HEK293 (cell line): ENCODE results near the gene IFI27L2.
"Not testable (repeated sequence)": the region's sequence is repeated elsewhere in the genome, so short reads cannot be mapped to it uniquely, and the experiment has no call there.

Source experiments
- CTCF ChIA-PET: fragments of 350-600 bp; formaldehyde crosslinking; extraction: SDS; loops from one replicate; lab custom pipeline; 2021; ENCODE audit warnings: antibody characterized with exemption; lab: Yijun Ruan, JAX
- POLR2A ChIA-PET: fragments of 300-600 bp; formaldehyde crosslinking; extraction: SDS; loops from one replicate; lab custom pipeline; 2020; ENCODE audit warnings: antibody characterized with exemption, inconsistent platforms; lab: Yijun Ruan, JAX
- H3K27ac ChIP-seq: fragments of 200-500 bp; sonication (Bioruptor generic); 2 replicates; pipeline ENCODE4 v1.5.1; 2014; ENCODE audit warnings: low read depth, low read length, control low read depth, inconsistent platforms; ENCODE audit errors: extremely low read depth
- H3K36me3 ChIP-seq, 2 experiments: fragments of 200-500 bp in 1 of 2; sonication (Bioruptor generic) in 1 of 2; 1 replicate in 1 of 2; 2 replicates in 1 of 2; pipeline ENCODE4 v1.5.1; 2014 to 2017; ENCODE audit warnings: inconsistent platforms in 2 of 2, low read length in 2 of 2; ENCODE audit not compliant: control insufficient read depth in 2 of 2, insufficient read depth in 1 of 2
- H3K4me1 ChIP-seq: fragments of 200-500 bp; sonication (Bioruptor generic); 2 replicates; pipeline ENCODE4 v1.5.1; 2014; ENCODE audit warnings: mild to moderate bottlenecking, low read length, inconsistent platforms; ENCODE audit not compliant: control insufficient read depth, insufficient read depth
- H3K4me3 ChIP-seq: 2 replicates; pipeline ENCODE4 v1.5.1; 2011; ENCODE audit warnings: low read depth, mild to moderate bottlenecking, control low read depth, low read length, moderate library complexity
- H3K9me3 ChIP-seq: fragments of 200-500 bp; sonication (Bioruptor generic); 2 replicates; pipeline ENCODE4 v1.5.1; 2014; ENCODE audit warnings: low read depth, low read length, inconsistent platforms; ENCODE audit not compliant: control insufficient read depth, insufficient read depth
- SCRT2 ChIP-seq: fragments of 450-650 bp; formaldehyde crosslinking; IDR thresholded peaks from 2 replicates; pipeline ENCODE4 v1.5.1; 2016; ENCODE audit warnings: missing biosample characterization, missing genetic modification characterization
- TRIM28 ChIP-seq: IDR thresholded peaks from 2 replicates; pipeline ENCODE4 v1.6.1; 2011; ENCODE audit warnings: low read length, control low read depth, borderline replicate concordance
- ZNF121 ChIP-seq: fragments of 450-650 bp; formaldehyde crosslinking; IDR thresholded peaks from 2 replicates; pipeline ENCODE4 v1.5.1; 2016; ENCODE audit warnings: missing biosample characterization, missing genetic modification characterization
- ZNF138 ChIP-seq: fragments of 450-650 bp; formaldehyde crosslinking; IDR thresholded peaks from 2 replicates; pipeline ENCODE4 v1.5.1; 2016; ENCODE audit warnings: missing biosample characterization, missing genetic modification characterization, borderline replicate concordance
- ZNF202 ChIP-seq: fragments of 450-650 bp; formaldehyde crosslinking; IDR thresholded peaks from 2 replicates; pipeline ENCODE4 v1.5.1; 2016; ENCODE audit warnings: missing biosample characterization, missing genetic modification characterization, borderline replicate concordance
- ZNF48 ChIP-seq: fragments of 450-650 bp; formaldehyde crosslinking; IDR thresholded peaks from 2 replicates; pipeline ENCODE4 v1.5.1; 2016; ENCODE audit warnings: missing biosample characterization, missing genetic modification characterization
- ZNF600 ChIP-seq: fragments of 450-650 bp; formaldehyde crosslinking; IDR thresholded peaks from 2 replicates; pipeline ENCODE4 v1.5.1; 2016; ENCODE audit warnings: missing biosample characterization, missing genetic modification characterization
- TF ChIP-seq, protein P1 (sequence below): fragments of 450-650 bp; formaldehyde crosslinking; IDR thresholded peaks from 2 replicates; pipeline ENCODE4 v1.5.1; 2017; ENCODE audit warnings: missing biosample characterization, missing genetic modification characterization
- TF ChIP-seq, protein P2 (sequence below): fragments of 450-650 bp; formaldehyde crosslinking; IDR thresholded peaks from 2 replicates; pipeline ENCODE4 v1.5.1; 2016; ENCODE audit warnings: missing biosample characterization, missing genetic modification characterization
- TF ChIP-seq, protein P3 (sequence below): fragments of 450-650 bp; IDR thresholded peaks from 2 replicates; pipeline ENCODE4 v1.5.1; 2018; ENCODE audit warnings: missing biosample characterization, missing genetic modification characterization
- TF ChIP-seq, protein P4 (sequence below): fragments of 450-650 bp; formaldehyde crosslinking; IDR thresholded peaks from 2 replicates; pipeline ENCODE4 v1.5.1; 2016; ENCODE audit warnings: missing biosample characterization, missing genetic modification characterization, low read depth

The IFI27L2 gene

DNA sequence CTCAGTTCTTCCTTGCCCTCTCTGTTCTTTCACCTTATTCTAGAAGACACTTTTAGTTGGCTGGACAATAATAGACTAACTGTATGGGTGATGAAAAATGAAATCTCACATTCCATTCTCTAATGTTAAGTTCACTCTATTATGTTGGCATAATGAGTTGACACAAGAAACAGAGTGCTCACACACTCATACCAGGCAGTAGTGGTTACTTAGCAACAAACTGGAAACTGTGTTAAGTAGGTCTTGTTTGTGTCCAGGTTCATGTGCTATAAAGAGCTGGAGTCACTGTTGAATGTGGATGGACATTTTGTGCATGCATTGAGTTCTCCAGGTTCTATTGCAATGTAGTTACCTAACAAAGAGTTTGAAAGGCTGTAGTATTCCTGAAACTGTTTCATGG lies 27.8 kb upstream of the IFI27L2 start (continued):
- TF ChIP-seq, protein P1, sequence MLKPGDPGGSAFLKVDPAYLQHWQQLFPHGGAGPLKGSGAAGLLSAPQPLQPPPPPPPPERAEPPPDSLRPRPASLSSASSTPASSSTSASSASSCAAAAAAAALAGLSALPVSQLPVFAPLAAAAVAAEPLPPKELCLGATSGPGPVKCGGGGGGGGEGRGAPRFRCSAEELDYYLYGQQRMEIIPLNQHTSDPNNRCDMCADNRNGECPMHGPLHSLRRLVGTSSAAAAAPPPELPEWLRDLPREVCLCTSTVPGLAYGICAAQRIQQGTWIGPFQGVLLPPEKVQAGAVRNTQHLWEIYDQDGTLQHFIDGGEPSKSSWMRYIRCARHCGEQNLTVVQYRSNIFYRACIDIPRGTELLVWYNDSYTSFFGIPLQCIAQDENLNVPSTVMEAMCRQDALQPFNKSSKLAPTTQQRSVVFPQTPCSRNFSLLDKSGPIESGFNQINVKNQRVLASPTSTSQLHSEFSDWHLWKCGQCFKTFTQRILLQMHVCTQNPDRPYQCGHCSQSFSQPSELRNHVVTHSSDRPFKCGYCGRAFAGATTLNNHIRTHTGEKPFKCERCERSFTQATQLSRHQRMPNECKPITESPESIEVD = no peak
- TF ChIP-seq, protein P2, sequence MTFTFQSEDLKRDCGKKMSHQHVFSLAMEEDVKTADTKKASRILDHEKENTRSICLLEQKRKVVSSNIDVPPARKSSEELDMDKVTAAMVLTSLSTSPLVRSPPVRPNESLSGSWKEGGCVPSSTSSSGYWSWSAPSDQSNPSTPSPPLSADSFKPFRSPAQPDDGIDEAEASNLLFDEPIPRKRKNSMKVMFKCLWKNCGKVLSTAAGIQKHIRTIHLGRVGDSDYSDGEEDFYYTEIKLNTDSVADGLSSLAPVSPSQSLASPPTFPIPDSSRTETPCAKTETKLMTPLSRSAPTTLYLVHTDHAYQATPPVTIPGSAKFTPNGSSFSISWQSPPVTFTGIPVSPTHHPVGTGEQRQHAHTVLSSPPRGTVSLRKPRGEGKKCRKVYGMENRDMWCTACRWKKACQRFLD (tag by site-specific recombination) = no peak
- no peak for TF ChIP-seq ZNF121

DNA sequence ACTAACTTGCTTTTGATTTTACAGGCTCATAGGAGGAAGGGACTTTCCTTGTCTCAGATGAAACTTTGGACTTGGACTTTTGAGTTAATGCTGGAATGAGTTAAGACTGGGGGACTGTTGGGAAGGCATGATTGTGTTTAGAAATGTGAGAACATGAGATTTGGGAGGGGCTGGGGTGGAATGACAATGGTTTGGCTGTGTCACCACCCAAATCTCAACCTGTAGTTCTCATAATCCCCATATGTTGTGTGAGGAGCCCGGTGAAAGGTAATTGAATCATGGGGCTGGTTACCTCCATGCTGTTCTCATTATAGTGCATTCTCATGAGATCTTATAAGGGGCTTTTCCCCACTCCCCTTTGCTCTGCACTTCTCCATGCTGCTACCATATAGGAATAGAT lies 26.7 kb upstream of the IFI27L2 start:
- POLR2A ChIA-PET, H3K36me3 ChIP-seq, H3K4me3 ChIP-seq, H3K4me1 ChIP-seq, H3K9me3 ChIP-seq, H3K27ac ChIP-seq: not testable (repeated sequence)
- CTCF ChIA-PET = interaction anchor here (0.5 to 1.2 kb wide), 2 partner anchors 46 to 217 kb away, joined by 3 read pairs; no protein-coding TSS in a partner anchor

DNA sequence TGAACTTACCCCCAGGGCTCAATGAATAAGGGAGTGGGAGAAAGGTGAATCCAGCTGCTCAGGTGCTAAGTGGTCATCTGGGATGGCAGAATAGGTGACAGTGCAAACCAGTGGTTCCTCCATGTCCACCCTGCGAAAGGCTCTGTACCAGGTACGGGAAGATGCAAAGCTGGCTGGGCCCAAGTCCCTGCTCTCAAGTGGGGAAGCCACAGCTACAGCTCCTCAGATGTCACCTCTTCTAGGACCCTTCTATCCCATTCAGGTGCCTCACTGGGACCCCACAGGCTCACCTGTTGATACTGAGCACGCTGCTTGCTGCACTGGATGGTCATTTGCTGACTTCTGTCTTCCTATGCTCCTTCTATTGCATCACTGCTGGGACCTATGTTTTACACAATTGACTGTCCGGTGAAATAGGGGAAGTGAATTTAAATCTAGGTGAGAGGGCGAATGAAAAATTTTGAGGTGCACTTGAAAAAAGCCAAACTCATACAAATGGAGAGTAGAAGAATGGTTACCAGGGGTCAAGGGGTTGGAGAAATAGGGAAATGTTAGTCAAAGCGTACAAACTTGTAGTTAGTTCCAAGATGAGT lies 24.4 kb upstream of the IFI27L2 start:
- H3K4me1 ChIP-seq = no peaks in the 10 kb centered on the region
- H3K36me3 ChIP-seq = no peaks in the 10 kb centered on the region
- ChIA-PET POLR2A (no interaction called here), CTCF (interaction anchor here (2.0 kb wide), 1 partner anchor 17 kb away, joined by 10 read pairs; no protein-coding TSS in a partner anchor)
- H3K9me3 ChIP-seq = no peaks in the 10 kb centered on the region
- no peak overlapping the region for H3K4me3 ChIP-seq
- no peak overlapping the region for H3K27ac ChIP-seq
- no peak for TF ChIP-seq ZNF202 (tag by site-specific recombination)
- TF ChIP-seq SCRT2 (tag by site-specific recombination) = peak; percentile 33; the same call in 1 of the 2 replicates

DNA sequence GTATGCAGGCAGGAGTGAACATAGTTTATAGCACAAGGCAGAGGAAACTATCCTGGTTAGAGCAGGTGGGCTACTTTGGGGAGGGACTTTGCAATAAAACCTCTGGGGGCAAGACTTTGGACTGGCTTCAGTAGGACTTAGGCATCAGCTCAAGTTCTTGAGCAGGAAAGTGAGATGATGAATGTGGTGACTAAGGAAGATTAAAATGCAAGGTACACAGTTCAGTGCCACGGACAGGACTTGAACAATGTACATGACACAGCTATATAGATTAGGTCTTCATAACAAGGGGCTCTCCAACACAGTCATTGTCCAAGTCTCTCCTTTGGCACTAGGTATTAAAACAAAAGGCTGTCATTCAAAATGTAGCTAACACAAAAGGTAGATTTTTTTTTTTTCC lies 23.3 kb upstream of the IFI27L2 start:
- TF ChIP-seq TRIM28 (no peak), ZNF600 (no peak), ZNF48 (tag by site-specific recombination) (no peak), ZNF138 (tag by site-specific recombination) (no peak)
- TF ChIP-seq, protein P3, sequence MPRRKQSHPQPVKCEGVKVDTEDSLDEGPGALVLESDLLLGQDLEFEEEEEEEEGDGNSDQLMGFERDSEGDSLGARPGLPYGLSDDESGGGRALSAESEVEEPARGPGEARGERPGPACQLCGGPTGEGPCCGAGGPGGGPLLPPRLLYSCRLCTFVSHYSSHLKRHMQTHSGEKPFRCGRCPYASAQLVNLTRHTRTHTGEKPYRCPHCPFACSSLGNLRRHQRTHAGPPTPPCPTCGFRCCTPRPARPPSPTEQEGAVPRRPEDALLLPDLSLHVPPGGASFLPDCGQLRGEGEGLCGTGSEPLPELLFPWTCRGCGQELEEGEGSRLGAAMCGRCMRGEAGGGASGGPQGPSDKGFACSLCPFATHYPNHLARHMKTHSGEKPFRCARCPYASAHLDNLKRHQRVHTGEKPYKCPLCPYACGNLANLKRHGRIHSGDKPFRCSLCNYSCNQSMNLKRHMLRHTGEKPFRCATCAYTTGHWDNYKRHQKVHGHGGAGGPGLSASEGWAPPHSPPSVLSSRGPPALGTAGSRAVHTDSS (tag by site-specific recombination) = no peak
- TF ChIP-seq, protein P4, sequence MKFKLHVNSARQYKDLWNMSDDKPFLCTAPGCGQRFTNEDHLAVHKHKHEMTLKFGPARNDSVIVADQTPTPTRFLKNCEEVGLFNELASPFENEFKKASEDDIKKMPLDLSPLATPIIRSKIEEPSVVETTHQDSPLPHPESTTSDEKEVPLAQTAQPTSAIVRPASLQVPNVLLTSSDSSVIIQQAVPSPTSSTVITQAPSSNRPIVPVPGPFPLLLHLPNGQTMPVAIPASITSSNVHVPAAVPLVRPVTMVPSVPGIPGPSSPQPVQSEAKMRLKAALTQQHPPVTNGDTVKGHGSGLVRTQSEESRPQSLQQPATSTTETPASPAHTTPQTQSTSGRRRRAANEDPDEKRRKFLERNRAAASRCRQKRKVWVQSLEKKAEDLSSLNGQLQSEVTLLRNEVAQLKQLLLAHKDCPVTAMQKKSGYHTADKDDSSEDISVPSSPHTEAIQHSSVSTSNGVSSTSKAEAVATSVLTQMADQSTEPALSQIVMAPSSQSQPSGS (tag by site-specific recombination) = no peak
- no peaks in the 10 kb centered on the region for H3K36me3 ChIP-seq
- no peak overlapping the region for H3K27ac ChIP-seq
- ChIA-PET POLR2A (no interaction called here), CTCF (interaction anchor here (2.0 kb wide), 1 partner anchor 16 kb away, joined by 10 read pairs; no protein-coding TSS in a partner anchor)
- no peaks in the 10 kb centered on the region for H3K4me1 ChIP-seq
- no peak overlapping the region for H3K4me3 ChIP-seq
- H3K9me3 ChIP-seq = no peaks in the 10 kb centered on the region
